Measurements from ENCODE around the gene DRG2.

DNA sequence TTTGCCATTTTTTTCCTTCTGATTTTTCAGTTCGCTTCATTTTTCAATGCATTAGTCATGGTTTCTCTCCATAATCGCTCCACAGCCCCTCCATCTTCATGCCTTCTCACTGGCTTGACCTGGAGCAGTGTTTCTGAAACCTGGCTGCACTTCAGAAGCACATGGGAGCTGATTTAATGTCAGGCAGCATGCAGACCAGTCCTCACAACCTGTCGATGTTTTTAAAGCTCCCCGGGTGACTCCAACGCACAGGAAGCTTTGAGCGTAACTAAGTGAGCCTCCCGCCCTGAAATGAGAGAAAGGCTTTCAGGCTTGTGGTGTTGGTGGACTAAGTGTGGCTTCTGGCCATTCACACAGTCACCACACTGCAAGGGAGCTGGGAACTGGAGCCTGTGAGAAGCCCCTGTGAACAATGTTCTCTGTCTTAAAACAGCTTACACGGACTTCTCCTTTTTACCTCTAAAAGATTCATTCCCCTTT is 16.8 kb upstream of the DRG2 start:
- TF ChIP-seq EZH2 (IDR thresholded peaks at IDR 0.05; ENCODE audit: borderline replicate concordance, low read length) = no peak
- TF ChIP-seq, protein P1, sequence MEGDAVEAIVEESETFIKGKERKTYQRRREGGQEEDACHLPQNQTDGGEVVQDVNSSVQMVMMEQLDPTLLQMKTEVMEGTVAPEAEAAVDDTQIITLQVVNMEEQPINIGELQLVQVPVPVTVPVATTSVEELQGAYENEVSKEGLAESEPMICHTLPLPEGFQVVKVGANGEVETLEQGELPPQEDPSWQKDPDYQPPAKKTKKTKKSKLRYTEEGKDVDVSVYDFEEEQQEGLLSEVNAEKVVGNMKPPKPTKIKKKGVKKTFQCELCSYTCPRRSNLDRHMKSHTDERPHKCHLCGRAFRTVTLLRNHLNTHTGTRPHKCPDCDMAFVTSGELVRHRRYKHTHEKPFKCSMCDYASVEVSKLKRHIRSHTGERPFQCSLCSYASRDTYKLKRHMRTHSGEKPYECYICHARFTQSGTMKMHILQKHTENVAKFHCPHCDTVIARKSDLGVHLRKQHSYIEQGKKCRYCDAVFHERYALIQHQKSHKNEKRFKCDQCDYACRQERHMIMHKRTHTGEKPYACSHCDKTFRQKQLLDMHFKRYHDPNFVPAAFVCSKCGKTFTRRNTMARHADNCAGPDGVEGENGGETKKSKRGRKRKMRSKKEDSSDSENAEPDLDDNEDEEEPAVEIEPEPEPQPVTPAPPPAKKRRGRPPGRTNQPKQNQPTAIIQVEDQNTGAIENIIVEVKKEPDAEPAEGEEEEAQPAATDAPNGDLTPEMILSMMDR (IDR thresholded peaks at IDR 0.05; ENCODE audit: low read length) = no peak
